Measurements from ENCODE around the gene TCP1. TPM values are rescaled to one million over a fixed set of nuclear protein-coding genes. Genes with fewer than 3 reads are reported as not detected.
A peak's percentile ranks its signal among the peaks of the same experiment; 100 is the strongest.

TCP1 gene
- 130 TPM for total RNA-seq
- polyA plus RNA-seq (ENCODE audit: insufficient read depth, low read depth, low replicate concordance): 121 TPM
- long read RNA-seq, donor 1, transcript TCP1-201 (12 exons, 2,499 nt): major isoform, 23 of 35 reads
- long read RNA-seq, donor 1, partial matches to known transcripts: 12 of 35 reads
- long read RNA-seq, donor 1, other reads (novel, unspliced or antisense): 0 of 35 reads
- long read RNA-seq, donor 2, transcript TCP1-201 (12 exons, 2,499 nt): major isoform, 38 of 64 reads
- long read RNA-seq, donor 2, partial matches to known transcripts: 17 of 64 reads
- long read RNA-seq, donor 2, other reads (novel, unspliced or antisense): 8 of 64 reads
- long read RNA-seq, donor 3, transcript TCP1-201 (12 exons, 2,499 nt): major isoform, 48 of 70 reads
- long read RNA-seq, donor 3, partial matches to known transcripts: 22 of 70 reads
- long read RNA-seq, donor 3, other reads (novel, unspliced or antisense): 0 of 70 reads
- long read RNA-seq, donor 4, transcript TCP1-201 (12 exons, 2,499 nt): major isoform, 26 of 34 reads
- long read RNA-seq, donor 4, partial matches to known transcripts: 5 of 34 reads
- long read RNA-seq, donor 4, other reads (novel, unspliced or antisense): 0 of 34 reads
- long read RNA-seq, donor 5, partial matches to known transcripts: 0 of 3 reads
- long read RNA-seq, donor 5, other reads (novel, unspliced or antisense): 0 of 3 reads
- long read RNA-seq, donor 6, transcript TCP1-201 (12 exons, 2,499 nt): major isoform, 52 of 93 reads
- long read RNA-seq, donor 6, partial matches to known transcripts: 32 of 93 reads
- long read RNA-seq, donor 6, other reads (novel, unspliced or antisense): 8 of 93 reads
- long read RNA-seq, donor 7, transcript TCP1-201 (12 exons, 2,499 nt): major isoform, 90 of 108 reads
- long read RNA-seq, donor 7, partial matches to known transcripts: 7 of 108 reads
- long read RNA-seq, donor 7, other reads (novel, unspliced or antisense): 11 of 108 reads
- long read RNA-seq, donor 8, transcript TCP1-201 (12 exons, 2,499 nt): major isoform, 27 of 51 reads
- long read RNA-seq, donor 8, partial matches to known transcripts: 14 of 51 reads
- long read RNA-seq, donor 8, other reads (novel, unspliced or antisense): 8 of 51 reads
- long read RNA-seq, donor 9, transcript TCP1-201 (12 exons, 2,499 nt): major isoform, 11 of 11 reads
- long read RNA-seq, donor 9, partial matches to known transcripts: 0 of 11 reads
- long read RNA-seq, donor 9, other reads (novel, unspliced or antisense): 0 of 11 reads
- long read RNA-seq, donor 10, transcript TCP1-201 (12 exons, 2,499 nt): major isoform, 30 of 65 reads
- long read RNA-seq, donor 10, partial matches to known transcripts: 32 of 65 reads
- long read RNA-seq, donor 10, other reads (novel, unspliced or antisense): 0 of 65 reads

DNA sequence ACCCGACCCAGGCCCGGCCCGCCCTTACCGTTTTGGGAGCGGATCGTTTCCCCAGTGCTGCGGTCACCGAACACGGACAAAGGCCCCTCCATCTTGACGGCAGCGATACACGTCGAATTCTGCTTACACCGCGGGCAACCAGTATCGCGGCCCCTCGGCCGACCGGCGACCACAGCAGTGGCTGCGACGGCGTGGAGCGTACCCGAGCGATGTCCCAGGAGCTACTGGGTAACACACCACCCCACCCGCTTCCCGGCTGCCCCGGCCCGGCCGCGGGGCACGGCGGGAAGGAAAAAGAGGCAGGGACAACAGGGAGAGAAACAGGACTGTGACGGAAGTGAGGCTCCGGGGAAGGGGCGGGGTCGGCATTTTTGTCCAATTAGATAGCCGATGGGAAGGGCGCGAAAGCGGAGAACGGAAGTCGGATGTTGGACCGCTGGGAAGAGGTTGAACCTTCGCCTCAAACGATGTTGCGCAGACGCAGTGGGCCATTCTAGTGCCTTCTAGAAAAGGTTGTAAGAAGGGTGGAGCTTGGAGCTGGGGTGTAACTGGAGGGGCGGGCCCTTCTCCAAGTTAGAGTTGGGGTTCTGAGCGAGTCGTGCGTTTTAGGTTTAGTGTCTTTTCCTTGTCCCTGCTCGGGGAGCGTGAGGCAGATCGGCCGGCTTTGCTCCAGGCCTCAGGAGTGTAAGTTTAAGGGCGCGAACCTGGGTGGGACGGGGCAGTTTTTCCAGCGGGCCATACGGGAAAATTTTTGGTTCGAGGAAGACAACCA lies at the start of gene TCP1:
Gene TCP1 (minus strand): TSS at position 226 of the 772 bp plus-strand sequence. CDS start 134 bp downstream, at position 92.
- TF ChIP-seq, protein P1, sequence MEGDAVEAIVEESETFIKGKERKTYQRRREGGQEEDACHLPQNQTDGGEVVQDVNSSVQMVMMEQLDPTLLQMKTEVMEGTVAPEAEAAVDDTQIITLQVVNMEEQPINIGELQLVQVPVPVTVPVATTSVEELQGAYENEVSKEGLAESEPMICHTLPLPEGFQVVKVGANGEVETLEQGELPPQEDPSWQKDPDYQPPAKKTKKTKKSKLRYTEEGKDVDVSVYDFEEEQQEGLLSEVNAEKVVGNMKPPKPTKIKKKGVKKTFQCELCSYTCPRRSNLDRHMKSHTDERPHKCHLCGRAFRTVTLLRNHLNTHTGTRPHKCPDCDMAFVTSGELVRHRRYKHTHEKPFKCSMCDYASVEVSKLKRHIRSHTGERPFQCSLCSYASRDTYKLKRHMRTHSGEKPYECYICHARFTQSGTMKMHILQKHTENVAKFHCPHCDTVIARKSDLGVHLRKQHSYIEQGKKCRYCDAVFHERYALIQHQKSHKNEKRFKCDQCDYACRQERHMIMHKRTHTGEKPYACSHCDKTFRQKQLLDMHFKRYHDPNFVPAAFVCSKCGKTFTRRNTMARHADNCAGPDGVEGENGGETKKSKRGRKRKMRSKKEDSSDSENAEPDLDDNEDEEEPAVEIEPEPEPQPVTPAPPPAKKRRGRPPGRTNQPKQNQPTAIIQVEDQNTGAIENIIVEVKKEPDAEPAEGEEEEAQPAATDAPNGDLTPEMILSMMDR (IDR thresholded peaks at IDR 0.05; ENCODE audit: borderline replicate concordance, extremely low read depth, insufficient read depth): no peak
- H3K4me1 ChIP-seq (ENCODE audit: control insufficient read depth in 2 of 3, insufficient read depth in 2 of 3, low read depth in 1 of 3, low read length in 3 of 3): peaks cover 0 to 23% (median 16%) of the 10 kb centered on the region in 3 donors
- H3K4me3 ChIP-seq (ENCODE audit: low read length in 3 of 3): peak within 1 kb of the TSS; percentile 95 to 98 (median 96)
- FAIRE-seq: peak; percentile 94
- peak within 1 kb of the TSS; percentile 96 to 99 for H3K27ac ChIP-seq (ENCODE audit: low read depth in 2 of 2, low read length in 2 of 2)
- H3K36me3 ChIP-seq (ENCODE audit: control insufficient read depth in 2 of 3, insufficient read depth in 3 of 3, low read length in 3 of 3): peaks cover 5 to 34% (median 14%) of the 10 kb centered on the region in 3 donors
- H3K9ac ChIP-seq (ENCODE audit: low read length in 3 of 3): peak within 1 kb of the TSS; percentile 94 to 100 (median 97)
- no peaks in the 10 kb centered on the region for H3K27me3 ChIP-seq (ENCODE audit: control insufficient read depth, insufficient read depth, low read length)
- DNase-seq: peak; percentile 100
- intact Hi-C loops (cut with DNase I): no loop called here
- H3K9me3 ChIP-seq (ENCODE audit: control insufficient read depth in 2 of 3, insufficient read depth in 1 of 3, low read length in 3 of 3): no peaks in the 10 kb centered on the region

DNA sequence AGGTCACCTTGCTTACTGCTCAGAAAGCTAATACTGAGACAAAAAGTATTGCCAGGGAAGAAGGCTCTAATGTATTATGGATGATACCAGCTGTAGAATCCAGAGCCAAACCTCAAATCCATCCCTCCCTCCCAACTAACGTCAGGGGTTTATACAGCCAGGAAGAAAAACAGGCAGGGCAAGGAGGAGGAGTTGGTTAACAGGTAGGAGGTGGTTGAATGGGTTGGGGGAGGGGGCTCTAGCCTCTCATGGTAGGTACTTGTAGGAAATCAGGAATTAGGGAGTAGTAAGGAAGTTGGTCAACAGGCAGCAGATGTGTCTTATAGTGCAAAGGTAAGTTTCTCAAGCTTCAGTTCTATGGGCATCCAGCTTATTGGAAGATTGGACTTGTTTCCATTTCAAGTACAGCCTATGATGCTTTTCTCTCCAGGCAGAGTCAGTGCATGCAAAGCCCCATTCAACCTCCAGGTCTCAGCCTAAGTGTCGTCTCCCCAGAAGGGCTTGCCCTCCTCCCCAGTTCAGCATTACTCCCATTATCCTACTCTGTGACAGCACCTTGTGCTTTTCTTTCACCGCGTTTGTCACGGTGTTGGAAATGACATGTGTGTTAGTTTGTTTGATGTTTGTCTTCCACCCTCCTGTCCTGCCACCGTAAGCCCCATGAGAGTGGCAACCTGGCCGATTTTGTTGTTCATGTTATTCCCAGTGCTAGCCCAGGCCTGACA lies 48.8 kb upstream of the TCP1 start:
- TF ChIP-seq, protein P1 (IDR thresholded peaks at IDR 0.05; ENCODE audit: borderline replicate concordance, extremely low read depth, insufficient read depth): no peak
- H3K27ac ChIP-seq (ENCODE audit: low read depth in 2 of 2, low read length in 2 of 2): no peak overlapping the region
- H3K4me1 ChIP-seq (ENCODE audit: control insufficient read depth in 2 of 3, insufficient read depth in 2 of 3, low read depth in 1 of 3, low read length in 3 of 3): no peaks in the 10 kb centered on the region
- no peaks in the 10 kb centered on the region for H3K36me3 ChIP-seq (ENCODE audit: control insufficient read depth in 2 of 3, insufficient read depth in 3 of 3, low read length in 3 of 3)
- intact Hi-C loops (cut with DNase I): no loop called here
- no peak for DNase-seq
- H3K27me3 ChIP-seq (ENCODE audit: control insufficient read depth, insufficient read depth, low read length): no peaks in the 10 kb centered on the region
- no peak overlapping the region for H3K4me3 ChIP-seq (ENCODE audit: low read length in 3 of 3)
- no peaks in the 10 kb centered on the region for H3K9me3 ChIP-seq (ENCODE audit: control insufficient read depth in 2 of 3, insufficient read depth in 1 of 3, low read length in 3 of 3)
- FAIRE-seq: no peak
- no peak overlapping the region for H3K9ac ChIP-seq (ENCODE audit: low read length in 3 of 3)
